Eye (tissue), 1 donor: ENCODE results near the gene AP3S2.
A peak's percentile ranks its signal among the peaks of the same experiment; 100 is the strongest.
"Not testable (repeated sequence)": the region's sequence is repeated elsewhere in the genome, so short reads cannot be mapped to it uniquely, and the experiment has no call there.

Experiments
- DNase-seq: peaks from one replicate; pipeline ENCODE4 v3.0.0-alpha.2; 2015

AP3S2 gene

DNA sequence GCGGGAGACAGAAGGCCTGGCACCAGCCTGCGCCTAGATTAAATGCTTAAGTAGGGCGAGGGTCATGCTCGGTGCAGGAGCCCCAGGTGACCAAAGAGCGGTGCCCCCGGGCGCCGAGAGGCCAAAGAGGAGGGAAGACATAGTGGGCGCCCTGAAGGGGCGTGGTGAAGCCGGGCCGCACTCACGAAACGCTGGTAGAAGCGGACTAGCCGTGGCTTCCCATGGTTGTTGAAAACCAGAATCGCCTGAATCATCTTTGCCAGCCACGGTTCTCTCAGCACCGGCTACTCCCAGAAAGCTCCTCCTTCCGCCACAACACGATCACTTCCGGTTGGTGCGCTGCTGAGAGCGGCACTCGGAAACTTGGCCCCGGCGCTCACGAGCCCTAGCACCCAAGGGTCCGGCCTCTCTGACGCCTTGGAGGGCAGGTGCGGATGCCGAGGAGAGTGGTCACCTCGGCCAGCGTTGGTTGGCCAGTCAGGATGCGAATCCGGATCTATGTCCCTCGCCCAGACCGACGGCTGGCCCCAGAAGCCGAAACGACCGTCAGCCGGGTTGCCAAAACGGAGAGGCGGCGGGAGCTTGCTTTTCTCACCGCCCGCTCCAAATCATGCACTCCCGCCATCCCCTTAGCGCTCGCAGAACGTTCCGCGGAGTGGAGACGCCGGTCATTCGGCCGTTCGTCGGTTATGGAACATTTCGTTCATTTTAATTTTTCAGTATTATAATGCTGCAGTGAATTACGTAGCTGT is at the start of gene AP3S2:
TSS of gene AP3S2 (minus strand) at position 299 of the 752 bp plus-strand sequence. CDS start at position 254, 45 bp downstream.
- peak; percentile 98 for DNase-seq

DNA sequence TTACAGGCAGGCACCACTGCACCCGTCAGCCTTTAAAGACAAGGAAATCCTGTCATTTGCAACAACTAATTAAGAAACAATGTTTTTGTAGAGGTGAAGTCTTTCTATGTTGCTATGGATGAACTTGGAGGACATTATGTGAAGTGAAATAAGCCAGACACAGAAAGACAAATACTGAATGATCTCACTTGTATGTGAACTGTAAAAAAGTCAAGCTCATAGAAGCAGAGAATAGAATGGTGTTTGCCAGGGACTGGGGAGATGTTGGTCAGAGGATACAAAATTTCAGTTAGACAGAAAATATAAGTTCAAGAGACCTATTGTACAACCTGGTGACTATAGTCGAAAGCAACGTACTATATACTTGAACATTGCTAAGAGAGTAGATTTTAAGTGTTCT is 46.1 kb upstream of the AP3S2 start:
- DNase-seq = no peak

DNA sequence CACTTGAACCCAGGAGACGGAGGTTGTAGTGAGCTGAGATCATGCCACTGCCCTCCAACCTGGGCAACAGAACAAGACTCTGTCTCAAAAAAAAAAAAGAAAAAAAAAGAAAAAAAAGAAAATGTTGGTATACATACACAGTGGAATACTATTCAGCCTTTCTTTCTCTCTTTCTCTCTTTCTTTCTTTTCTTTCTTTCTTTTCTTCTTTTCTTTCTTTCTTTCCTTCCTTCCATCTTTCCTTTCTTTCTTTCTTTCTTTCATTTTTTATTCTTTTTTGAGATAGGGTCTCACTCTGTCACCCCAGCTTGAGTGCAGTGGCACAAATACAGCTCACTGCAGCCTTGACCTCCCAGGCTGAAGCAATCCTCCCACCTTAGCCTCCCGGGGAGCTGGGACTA is 45.6 kb upstream of the AP3S2 start:
- not testable (repeated sequence) for DNase-seq

DNA sequence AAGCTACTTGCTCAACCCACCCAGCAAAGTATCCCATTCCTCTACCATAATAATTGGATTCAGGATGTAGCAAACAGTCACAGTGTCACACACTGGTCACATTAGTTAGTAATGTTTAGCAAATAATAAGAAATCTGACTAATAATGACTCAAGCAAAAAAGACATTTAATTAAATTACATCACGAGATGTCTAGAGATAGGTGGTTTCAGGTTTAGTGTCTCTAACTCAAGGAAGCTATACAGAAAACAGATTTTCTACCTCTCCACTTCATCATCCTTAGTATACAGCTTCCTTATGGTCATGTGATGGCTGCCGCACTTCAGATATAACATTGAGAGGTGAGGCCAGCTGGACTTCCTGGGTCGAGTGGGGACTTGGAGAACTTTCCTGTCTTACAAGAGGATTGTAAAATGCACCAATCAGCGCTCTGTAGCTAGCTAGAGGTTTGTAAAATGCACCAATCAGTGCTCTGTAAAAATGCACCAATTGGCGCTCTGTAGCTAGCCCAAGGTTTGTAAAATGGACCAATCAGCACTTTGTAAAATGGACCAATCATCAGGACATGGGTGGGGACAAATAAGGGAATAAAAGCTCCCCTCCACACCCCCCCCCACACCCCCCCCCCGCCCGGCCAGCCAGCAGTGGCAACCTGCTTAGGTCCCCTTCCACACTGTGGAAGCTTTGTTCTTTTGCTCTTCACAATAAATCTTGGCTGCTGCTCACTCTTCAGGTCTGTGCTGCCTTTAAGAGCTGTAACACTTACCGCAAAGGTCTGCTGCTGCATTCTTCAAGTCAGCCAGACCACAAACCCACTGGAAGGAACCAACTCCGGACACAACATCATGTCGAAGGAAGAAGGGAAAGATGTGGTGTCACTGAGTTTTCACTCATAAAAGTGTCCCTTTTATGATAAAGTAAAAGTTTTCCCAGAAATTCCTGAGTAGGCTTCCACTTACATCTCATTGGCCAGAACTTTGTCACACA is 43.9 kb upstream of the AP3S2 start:
- DNase-seq = no peak

DNA sequence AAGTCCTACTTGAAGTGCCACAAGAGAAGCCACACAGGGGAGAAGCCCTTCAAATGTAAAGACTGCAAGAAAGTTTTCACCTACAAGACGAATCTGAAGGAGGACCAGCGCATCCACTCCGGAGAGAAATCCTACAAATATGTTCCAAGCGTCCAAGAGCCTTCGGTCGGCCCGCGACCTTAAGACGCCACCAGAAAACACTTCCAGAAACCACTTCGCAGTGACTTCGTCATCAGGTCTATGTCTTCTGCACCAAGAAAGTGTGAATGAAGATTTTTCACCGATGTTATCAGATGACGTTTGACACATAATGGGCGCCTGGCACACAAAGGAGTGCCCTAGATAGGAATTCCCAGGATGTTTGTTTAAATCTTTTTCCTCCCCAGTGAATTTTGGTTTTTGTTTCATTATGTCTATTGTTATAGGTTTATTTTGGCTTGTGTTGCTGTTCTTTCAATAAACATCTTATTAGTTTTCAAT is 43.0 kb upstream of the AP3S2 start:
- DNase-seq = no peak

DNA sequence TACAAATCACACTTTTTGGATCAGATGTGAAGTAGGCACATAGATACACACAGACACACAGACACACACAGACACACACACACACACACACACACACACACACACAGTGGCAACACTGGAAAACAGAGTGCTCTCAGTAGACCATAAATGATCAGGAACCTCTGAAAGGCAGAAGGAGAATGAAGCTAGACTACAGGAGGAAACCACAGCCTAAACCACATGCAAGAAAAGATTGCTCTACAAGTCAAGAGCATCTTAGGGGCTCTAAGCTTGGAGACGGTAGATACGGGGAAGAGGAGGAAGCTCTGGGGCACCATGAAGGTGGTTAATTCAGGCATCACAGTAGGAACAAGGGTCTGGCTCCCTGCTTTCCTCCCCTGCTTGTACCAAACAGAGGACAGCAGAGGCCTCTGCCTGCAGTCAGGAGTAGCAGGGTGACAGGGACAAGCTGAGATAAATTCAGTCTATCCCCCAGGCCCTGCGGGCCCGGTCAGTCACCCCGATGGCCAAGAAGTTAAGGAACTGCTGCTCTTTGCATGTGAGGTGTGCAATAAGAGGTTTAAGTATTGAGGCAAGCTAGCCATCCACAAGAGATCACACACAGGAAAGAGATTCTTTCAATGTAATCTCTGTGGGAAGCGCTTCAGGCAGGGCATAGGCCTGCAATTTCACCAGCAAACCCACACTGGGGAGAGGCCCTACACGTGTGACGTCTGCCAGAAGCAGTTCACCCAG is 42.4 kb upstream of the AP3S2 start:
- no peak for DNase-seq

DNA sequence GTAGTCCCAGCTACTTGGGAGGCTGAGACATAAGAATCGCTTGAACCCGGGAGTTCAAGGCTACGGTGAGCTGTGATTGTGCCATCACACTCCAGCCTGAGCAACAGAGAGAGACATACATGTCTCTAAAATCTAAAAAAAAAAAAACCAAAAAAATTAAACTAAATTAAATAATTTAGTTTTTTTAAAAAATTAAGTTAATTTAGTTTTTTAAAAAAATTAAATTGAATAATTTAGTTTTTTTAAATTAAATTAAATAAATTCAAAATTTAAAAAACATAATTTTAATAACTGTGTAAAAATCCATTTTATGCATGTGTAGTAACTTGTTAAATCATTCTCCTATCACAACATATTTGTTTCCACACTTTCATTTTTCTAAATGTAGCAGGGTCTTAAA is 39.1 kb upstream of the AP3S2 start:
- DNase-seq = no peak

DNA sequence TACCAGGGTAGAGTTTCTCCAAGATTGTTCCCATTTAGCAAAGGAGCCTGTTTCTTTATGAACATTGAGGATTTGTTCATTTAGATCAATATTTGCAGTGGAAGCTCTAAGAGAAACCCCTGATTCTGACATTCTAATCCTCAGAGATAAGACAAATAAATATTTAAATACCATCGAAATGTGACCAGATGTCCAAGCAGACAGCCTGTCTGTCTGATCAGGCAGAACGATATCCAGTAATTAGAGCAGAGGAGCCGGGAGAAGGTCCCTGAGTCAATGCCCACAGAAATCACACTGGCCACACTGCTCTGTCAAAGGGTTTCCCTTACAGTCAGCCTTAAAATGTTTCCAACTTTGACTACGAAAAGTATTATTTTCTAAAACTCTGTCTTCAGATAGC is 34.6 kb upstream of the AP3S2 start:
- DNase-seq = no peak

DNA sequence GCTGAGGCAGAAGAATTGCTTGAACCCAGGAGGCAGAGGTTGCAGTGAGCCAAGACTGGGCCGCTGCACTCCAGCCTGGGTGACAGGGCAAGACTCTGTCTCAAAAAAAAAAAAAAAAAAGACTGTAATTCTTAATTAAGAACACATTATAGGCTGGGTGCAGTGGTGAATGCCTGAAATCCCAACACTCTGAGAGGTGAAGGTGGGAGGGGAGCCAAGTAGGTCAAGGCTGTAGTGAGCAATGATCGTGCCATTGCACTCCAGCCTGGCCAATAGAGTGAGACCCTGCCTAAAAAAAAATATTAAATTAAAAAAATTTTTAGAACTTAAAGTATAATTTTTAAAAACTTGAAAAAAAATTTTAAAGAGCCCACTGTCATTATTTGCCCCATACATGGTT is 32.4 kb upstream of the AP3S2 start:
- no peak for DNase-seq

DNA sequence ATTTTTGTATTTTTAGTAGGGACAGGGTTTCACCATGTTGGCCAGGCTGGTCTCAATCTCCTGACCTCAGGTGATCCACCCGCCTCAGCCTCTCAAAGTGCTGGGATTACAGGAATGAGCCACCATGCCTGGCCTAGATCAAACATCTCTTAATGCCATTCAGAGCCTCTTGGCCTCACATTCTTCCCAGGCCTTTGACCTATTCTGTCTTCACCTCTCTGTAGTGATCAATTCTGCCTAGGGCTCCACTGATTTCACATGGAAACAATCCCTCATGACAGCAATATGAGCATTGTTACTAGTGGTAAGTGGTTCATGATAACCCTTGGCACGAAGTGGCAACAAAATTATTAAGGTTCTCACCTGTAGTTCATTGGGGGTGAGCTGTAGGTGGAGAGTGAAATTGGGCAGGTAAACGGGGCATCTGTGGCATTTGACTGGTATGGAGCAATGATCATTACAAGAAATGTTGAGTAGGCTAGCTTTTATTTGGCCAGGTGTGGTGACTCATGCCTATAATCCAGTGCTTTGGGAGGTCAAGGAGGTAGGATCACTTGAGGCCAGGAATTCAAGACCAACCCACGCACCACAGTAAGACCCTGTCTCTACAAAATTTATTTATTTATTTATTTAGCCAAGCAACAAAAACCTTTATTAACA is 23.8 kb upstream of the AP3S2 start:
- no peak for DNase-seq

DNA sequence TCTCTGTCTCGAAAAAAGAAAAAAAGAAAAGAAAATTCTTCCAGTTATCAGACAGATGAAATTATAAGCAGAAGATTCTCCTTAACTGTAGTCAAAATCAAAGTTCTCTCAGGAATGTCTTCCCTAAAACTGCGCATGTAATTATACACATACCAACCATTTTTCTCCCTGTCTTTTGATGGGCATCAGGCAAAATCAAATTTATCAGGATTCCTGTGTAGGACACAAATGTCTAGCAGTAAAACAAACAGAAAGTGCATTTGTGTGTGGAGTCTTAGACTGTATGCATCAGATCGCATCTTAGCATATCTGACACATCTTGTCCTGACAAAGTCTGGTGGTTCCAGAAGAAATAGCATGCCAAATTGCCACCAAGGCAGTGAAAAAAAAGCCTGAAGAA is 22.9 kb upstream of the AP3S2 start:
- DNase-seq = no peak

DNA sequence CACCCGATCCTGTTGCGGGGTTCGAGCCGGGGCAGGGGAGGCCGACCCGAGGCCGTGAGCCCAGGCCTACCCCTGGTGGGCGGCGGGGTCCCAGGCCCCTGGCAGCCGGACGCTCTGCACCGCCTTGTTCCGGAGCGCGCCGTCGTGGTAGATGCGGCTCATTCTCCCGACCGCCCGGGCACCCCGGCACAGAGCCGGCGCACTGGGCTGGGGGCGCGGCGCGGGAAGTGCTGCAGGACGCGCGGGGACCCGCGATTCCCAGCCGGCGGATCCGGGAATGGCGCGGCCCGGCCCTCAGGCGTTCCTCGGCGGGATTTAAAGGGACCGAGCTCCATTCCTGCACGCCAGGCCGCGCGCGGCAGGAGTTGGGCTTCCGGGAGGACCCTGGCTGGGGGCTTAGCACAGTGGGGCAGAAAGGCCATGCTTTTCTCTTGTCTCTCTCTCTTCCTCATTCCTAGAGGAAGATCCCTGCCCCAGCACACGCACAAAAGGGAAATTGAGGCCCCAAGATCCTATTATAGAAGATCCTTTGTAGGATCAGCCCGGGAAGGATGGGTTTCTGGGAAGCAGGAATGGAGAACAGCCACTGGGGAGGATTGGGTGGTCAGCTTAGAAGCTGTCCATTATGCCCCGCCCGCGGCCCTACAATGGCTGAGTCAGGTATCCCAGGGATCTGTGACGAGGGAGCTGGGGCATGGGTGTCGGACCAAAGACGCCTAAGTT is 19.0 kb upstream of the AP3S2 start, which contains the start of gene ARPIN:
TSS of gene ARPIN (minus strand) at position 279 of the 723 bp plus-strand sequence. CDS start at position 162, 117 bp downstream.
- peak; percentile 89 for DNase-seq

DNA sequence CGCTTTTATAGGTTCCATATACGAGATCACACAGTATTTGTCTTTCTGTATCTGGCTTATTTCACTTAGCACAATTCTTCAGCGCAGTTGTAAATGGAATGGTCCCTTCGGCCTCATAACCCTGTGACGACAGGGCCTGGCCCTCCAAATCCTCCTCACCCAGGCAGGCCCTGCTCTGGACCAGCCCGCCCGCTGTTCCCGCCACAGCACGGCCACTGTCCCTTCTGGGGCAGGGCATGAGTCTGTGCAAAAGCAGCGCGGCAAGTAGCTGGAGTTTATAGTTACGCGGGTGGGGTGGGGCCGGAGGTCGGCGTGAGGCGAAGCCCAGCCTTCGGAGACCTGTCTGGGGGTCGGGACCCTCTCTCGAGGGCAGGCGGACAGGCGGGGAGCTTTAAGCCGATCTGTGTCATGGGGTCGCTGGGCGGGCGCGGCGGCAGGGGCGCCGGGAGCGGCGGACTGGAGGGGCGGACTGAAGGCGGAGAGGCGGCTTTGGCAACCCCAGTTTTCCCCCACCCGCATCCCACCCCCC is 18.4 kb upstream of the AP3S2 start:
- peak; percentile 73 for DNase-seq

DNA sequence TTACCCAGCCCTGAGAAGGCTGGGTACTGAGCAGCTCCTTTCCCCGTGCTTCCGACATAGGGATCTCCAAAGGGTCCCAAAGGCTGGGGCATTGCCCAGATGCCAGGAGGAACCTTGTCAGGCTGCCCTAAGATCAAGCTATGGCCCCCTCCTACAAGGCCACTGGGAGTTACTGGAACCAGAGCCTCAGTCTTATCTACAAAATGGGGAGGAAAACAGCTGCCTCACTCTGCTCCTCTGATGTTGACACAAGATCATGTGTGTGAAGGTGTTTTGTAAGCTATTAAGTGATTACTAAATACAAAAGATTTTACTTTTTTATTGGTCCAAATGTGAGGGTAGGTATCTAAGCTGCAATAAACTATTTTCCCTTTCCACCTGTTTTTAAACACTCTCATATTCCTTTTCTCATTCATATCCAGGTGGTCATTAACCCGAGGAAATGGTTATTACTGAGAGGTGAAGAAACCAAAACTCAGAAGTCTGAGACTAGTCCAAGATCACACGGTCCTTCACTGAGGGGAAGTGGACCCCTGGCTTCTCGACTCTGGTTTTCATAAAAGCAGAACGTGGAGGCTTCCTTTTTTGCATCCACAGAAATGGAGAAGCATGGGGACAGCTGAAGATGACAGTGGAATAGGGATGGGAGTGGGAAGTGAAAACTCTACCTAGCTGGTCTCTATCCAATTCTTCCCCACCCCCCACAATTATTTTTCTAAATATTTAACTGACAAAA is 17.3 kb upstream of the AP3S2 start:
- DNase-seq = no peak

DNA sequence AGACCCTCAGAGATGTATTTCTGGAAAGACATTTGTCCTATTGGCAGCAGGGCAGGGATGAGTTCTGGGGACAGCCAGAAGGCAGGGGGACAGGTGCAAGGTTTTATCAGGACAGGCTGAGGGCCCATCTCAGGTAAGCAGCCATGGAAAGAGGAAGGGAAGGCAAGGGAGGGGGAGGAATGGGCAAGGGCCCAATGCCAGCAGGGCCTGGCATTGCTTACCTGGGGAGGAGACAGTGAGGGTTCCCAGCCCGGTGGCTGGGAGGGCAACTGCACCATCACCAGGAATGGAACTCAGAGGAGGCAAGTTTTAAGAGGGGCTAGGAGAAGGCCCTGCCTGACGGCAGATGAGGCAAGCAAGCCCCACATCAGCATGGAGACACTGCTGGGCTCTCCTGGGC is 15.8 kb upstream of the AP3S2 start:
- no peak for DNase-seq

DNA sequence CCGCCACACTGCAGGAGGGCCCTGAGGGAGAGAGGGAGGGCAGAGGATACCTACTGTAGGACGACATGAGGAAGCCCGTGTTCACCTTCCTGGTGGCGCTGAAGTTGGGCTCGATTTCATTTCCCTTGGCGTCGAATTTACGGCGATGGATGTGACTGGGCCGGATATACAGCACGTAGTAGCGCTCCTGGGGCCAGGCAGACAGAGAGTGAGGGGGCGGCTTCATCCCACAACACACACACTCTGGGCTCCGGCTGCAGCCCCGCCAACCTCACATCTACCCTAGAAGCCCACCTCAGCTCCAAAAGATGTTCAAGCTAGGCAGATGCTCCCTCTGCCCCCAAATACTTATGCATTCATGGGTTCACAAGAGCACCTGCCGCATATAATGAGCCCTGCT is 14.4 kb upstream of the AP3S2 start:
- DNase-seq = no peak

DNA sequence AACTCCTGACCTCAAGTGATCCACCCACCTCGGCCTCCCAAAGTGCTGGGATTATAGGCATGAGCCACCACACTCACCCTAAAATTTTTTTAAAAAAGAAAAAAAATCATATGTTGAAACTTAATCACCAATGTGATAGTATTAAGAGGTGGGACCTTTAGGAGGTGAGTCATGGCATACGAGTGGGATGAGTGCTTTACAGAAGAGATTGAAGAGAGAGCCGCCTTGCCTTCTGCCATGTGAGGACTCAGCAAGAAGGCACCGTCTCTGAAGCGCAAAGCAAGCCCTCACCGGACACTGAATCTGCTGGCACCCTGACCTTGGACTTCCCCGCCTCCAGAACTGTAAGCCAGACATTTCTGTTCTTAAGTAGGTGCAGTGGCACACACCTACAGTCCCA is 13.5 kb upstream of the AP3S2 start:
- DNase-seq = no peak

DNA sequence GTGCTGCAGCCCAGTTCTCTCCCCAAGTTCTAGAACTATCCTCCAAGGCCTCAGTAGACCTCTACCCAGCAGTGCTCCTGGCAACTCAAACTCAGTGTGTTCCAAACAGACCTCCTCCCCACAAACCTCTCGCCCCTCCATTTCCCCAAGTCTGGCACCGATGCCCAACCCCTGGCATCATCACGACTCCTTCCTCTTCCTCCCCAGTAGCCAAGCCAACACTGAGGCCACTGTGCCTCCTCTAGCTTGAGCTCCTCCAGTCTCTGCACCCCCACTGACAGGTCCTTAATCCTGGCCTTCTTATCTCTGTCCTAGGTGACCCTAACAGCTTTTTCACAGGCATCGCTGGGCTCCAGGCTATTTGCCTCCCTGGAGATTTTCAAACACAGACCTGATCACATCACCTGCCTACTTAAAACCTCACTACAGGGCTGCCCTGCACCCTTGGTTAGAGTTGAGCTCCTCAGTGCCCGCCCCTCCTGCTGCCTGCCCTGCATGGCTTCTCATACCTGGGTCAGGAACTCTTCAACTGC is 12.1 kb upstream of the AP3S2 start:
- no peak for DNase-seq

DNA sequence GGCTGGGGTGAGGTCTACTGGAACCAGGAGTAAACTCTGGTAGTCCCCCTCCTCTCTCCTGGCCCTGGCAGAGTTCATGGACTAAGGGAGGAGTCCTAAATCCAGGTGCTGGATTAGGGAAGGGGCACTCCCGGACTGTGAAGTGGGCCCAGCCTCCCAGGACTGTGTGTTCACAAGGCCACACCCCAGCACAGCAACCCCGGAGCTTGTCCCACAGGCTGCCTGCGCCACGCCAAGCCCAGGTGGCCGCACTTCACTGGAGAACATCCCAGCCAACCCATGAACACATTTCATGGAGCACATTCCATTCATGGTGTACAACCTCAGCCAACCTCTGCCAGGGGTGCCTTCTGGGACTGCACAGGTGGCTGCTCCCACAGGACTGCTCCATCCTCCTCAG is 10.7 kb upstream of the AP3S2 start:
- DNase-seq = no peak

DNA sequence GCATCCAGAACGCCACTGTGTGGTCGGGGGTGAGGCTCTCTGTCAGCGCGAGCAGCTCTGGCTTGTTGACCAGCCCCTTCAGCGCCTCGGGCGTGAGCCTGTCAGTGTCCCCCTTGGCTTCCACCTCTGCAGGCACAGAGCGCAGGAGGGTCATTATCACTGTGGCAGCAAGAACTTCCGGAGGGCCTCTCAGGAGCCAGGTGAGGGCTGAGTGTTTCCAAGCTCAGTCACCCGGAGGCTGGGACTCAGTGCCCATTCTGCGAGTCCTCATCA is 10.0 kb upstream of the AP3S2 start:
- no peak for DNase-seq
